ENCODE measurements around the gene KRT15. TPM values are rescaled to one million over a fixed set of nuclear protein-coding genes. Genes with fewer than 3 reads are reported as not detected.
A peak's percentile ranks its signal among the peaks of the same experiment; 100 is the strongest.

KRT15 gene
- total RNA-seq, 1 experiment from 2014 or later = 83.0 TPM

DNA sequence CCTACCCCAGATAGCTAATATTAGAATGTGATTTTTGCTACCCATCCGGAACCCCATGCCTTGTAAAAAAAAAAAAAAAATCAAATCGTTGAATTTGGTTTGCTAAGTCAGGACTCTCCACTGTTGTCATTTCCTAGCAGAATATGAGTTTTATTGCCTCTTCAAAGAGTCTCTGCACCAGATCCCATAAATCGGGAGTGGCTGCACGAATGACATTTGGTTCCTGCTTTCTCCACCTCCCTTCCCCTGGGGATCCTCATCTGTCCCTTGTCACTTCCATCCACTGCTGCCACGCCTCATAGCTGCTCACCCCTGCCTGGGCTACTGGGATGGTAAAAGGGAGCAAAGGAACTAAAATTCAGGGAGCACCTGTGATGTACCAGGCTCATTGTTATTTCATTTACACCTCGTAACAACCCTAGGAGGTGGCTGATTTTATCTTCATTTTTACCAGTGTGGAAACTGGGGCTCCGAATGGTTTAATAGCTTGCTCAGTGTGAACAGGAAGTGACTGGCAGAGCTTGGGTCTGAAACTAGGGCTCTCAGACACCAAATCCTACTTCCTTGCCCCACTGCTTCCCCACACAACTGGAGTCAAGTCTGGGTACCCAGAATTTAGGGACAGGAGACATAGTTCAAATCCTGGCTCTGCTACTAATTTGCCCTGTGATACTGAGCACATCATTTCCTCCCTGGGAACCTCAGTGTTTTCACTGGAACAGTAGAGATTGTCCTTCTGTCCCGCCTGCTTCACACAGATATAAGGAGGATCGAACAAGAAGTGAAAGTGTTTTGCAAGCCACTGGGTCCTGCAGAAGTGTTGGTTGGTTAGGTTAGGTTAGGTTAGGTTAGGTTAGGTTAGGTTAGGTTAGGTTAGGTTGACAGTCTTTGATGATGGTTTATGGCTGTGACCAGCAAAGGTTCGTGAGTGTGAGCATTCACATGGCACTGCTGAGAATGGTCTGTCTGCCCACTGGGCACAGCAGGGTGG is 28.4 kb downstream of the KRT15 start:
- intact Hi-C loops (cut with micrococcal nuclease; ENCODE audit: unreplicated experiment) = loop anchor here (10.0 kb wide), 2 partner anchors 75 to 155 kb away; no protein-coding TSS in a partner anchor
- CTCF ChIA-PET = interaction anchor here (0.9 kb wide), 1 partner anchor 10 kb away, joined by 3 read pairs; no protein-coding TSS in a partner anchor
- Mint-ChIP-seq H3K27me3 (ENCODE audit: unreplicated experiment) (no peaks in the 10 kb centered on the region), H3K4me1 (ENCODE audit: low read depth, unreplicated experiment) (peaks cover 30% of the 10 kb centered on the region), H3K9me3 (ENCODE audit: low read depth, unreplicated experiment) (no peaks in the 10 kb centered on the region), H3K4me3 (ENCODE audit: low read depth, unreplicated experiment) (no peak overlapping the region), H3K36me3 (ENCODE audit: insufficient read depth, unreplicated experiment) (no peaks in the 10 kb centered on the region), H3K27ac (ENCODE audit: unreplicated experiment) (no peak overlapping the region)
- no peak for DNase-seq
- BruUV-seq (replicated peaks) = no TSS peak
- TF ChIP-seq, protein P1, sequence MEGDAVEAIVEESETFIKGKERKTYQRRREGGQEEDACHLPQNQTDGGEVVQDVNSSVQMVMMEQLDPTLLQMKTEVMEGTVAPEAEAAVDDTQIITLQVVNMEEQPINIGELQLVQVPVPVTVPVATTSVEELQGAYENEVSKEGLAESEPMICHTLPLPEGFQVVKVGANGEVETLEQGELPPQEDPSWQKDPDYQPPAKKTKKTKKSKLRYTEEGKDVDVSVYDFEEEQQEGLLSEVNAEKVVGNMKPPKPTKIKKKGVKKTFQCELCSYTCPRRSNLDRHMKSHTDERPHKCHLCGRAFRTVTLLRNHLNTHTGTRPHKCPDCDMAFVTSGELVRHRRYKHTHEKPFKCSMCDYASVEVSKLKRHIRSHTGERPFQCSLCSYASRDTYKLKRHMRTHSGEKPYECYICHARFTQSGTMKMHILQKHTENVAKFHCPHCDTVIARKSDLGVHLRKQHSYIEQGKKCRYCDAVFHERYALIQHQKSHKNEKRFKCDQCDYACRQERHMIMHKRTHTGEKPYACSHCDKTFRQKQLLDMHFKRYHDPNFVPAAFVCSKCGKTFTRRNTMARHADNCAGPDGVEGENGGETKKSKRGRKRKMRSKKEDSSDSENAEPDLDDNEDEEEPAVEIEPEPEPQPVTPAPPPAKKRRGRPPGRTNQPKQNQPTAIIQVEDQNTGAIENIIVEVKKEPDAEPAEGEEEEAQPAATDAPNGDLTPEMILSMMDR (IDR thresholded peaks at IDR 0.05; ENCODE audit: unreplicated experiment) = no peak

DNA sequence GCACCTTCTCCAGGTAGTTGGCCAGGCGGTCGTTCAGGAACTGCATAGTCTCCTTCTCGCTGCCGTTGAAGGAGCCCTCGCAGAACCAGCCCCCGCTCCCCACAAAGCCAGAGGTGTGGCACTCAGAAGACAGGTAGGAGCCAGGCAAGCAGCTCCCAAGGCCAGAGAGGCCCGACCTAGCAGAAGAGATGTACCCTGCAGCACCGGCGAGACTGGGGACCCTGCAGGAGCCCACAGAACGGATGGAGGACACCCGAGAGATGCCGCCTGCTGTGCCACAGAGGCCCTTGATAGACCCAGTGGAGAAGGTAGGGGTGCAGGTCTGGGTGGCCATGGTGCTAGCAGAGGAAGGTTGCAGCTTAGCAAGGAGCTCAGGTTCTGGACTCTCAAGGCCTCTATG is 29.2 kb downstream of the KRT15 start, which contains the start of gene KRT36:
Gene KRT36 (minus strand): TSS at position 380 of the 400 bp plus-strand sequence. CDS start 46 bp downstream, at position 334.
- no TSS peak for BruUV-seq (replicated peaks)
- intact Hi-C loops (cut with micrococcal nuclease; ENCODE audit: unreplicated experiment) = no loop called here
- CTCF ChIA-PET = no interaction called here
- TF ChIP-seq, protein P1 (IDR thresholded peaks at IDR 0.05; ENCODE audit: unreplicated experiment) = no peak
- DNase-seq = no peak
- Mint-ChIP-seq H3K36me3 (ENCODE audit: insufficient read depth, unreplicated experiment) (no peaks in the 10 kb centered on the region), H3K27me3 (ENCODE audit: unreplicated experiment) (no peaks in the 10 kb centered on the region), H3K4me3 (ENCODE audit: low read depth, unreplicated experiment) (no peak within 1 kb of the TSS), H3K4me1 (ENCODE audit: low read depth, unreplicated experiment) (peaks cover 23% of the 10 kb centered on the region), H3K9me3 (ENCODE audit: low read depth, unreplicated experiment) (no peaks in the 10 kb centered on the region), H3K27ac (ENCODE audit: unreplicated experiment) (no peak within 1 kb of the TSS)

DNA sequence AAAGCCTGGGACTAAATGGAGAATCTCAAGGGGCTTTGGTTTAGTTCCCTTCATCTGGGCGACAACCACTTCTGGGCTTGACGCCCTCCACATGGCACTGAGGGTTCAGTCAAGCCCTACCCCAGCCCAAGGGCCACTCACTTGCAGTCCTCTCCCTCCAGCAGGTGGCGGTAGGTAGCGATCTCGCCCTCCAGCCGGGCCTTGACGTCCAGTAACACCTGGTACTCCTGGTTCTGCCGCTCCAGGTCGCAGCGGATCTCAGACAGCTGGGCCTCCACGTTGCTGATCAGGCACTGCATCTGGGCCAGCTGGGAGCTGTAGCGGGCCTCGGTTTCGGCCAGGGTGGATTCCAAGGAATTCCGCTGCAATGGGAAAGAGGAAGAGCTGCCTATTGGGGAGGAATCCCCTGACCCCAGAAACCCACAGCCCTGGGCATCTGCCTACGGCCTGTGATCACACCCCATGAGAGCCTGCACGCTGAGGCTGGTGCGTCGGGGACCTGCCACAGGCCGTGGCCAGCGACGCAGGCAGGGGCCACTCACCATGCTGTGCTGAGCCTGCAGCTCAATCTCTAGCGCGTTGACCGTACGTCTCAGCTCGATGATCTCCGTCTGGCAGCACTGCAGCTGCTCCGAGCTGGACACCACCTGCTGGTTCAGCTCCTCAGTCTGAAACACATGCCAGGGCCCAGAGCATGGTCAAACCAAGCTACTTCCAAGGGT is 31.7 kb downstream of the KRT15 start:
- Mint-ChIP-seq H3K4me3 (ENCODE audit: low read depth, unreplicated experiment) (no peak overlapping the region), H3K9me3 (ENCODE audit: low read depth, unreplicated experiment) (no peaks in the 10 kb centered on the region), H3K27ac (ENCODE audit: unreplicated experiment) (no peak overlapping the region), H3K4me1 (ENCODE audit: low read depth, unreplicated experiment) (peaks cover under 1% of the 10 kb centered on the region), H3K27me3 (ENCODE audit: unreplicated experiment) (no peaks in the 10 kb centered on the region), H3K36me3 (ENCODE audit: insufficient read depth, unreplicated experiment) (no peaks in the 10 kb centered on the region)
- TF ChIP-seq, protein P1 (IDR thresholded peaks at IDR 0.05; ENCODE audit: unreplicated experiment) = peak; percentile 29
- CTCF ChIA-PET = interaction anchor here (0.7 to 1.1 kb wide), 4 partner anchors 9 to 69 kb away, joined by 3 to 4 read pairs (median 3); no protein-coding TSS in a partner anchor
- no TSS peak for BruUV-seq (replicated peaks)
- DNase-seq = peak; percentile 46
- intact Hi-C loops (cut with micrococcal nuclease; ENCODE audit: unreplicated experiment) = no loop called here

DNA sequence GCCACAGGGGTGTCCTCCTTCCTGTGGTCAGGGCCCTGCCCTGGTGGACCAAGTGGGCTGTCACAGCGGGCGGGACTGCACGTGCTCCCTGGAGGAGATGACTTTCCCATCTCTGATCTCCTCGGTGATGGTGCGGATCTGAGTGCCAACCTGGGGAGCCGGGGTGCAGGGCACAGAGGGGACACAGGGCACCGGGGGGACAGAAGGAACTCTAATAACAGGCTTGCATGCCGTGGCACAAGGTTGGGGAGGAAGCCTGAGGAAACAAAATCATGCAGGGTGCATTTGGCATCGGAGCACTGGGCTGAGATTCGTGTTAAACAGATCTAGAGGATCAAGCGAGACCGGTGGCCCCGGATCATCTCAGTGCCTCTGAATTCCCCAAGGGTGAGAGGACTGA is 32.4 kb downstream of the KRT15 start:
- no peaks in the 10 kb centered on the region for H3K27me3 Mint-ChIP-seq (ENCODE audit: unreplicated experiment)
- no peaks in the 10 kb centered on the region for H3K9me3 Mint-ChIP-seq (ENCODE audit: low read depth, unreplicated experiment)
- intact Hi-C loops (cut with micrococcal nuclease; ENCODE audit: unreplicated experiment) = no loop called here
- CTCF ChIA-PET = interaction anchor here (0.8 kb wide), 1 partner anchor 62 kb away, joined by 3 read pairs; no protein-coding TSS in a partner anchor
- no peak for DNase-seq
- H3K4me3 Mint-ChIP-seq (ENCODE audit: low read depth, unreplicated experiment) = no peak overlapping the region
- no TSS peak for BruUV-seq (replicated peaks)
- H3K27ac Mint-ChIP-seq (ENCODE audit: unreplicated experiment) = no peak overlapping the region
- no peaks in the 10 kb centered on the region for H3K36me3 Mint-ChIP-seq (ENCODE audit: insufficient read depth, unreplicated experiment)
- TF ChIP-seq, protein P1 (IDR thresholded peaks at IDR 0.05; ENCODE audit: unreplicated experiment) = no peak
- H3K4me1 Mint-ChIP-seq (ENCODE audit: low read depth, unreplicated experiment) = no peaks in the 10 kb centered on the region
